Astrocyte (in vitro differentiated cells and primary cell): ENCODE results near the gene TROAP. TPM values are rescaled to one million over a fixed set of nuclear protein-coding genes. Genes with fewer than 3 reads are reported as not detected.

Source experiments
- DNase-seq: peaks from one replicate; pipeline ENCODE4 v3.0.0-alpha.2; 2010; ENCODE audit warnings: low read depth
- FAIRE-seq: peaks from 2 replicates; lab custom pipeline; 2011; peaks lifted over from hg19 to GRCh38; lab: Jason Lieb, UNC
- H2AFZ ChIP-seq: 2 replicates; pipeline ENCODE4 v1.6.0; 2012; ENCODE audit warnings: low read depth, low read length, inconsistent platforms
- H3K27ac ChIP-seq: 2 replicates; pipeline ENCODE4 v1.5.1; 2011; ENCODE audit warnings: low read depth, low read length, inconsistent platforms
- H3K27me3 ChIP-seq: 2 replicates; pipeline ENCODE4 v1.6.0; 2011; ENCODE audit warnings: low read length, inconsistent platforms; ENCODE audit not compliant: insufficient read depth
- H3K36me3 ChIP-seq: 2 replicates; pipeline ENCODE4 v1.5.1; 2011; ENCODE audit warnings: low read length, inconsistent platforms; ENCODE audit not compliant: insufficient read depth
- H3K4me1 ChIP-seq: 2 replicates; pipeline ENCODE4 v1.5.1; 2011; ENCODE audit warnings: low read length, inconsistent platforms; ENCODE audit not compliant: insufficient read depth
- H3K4me2 ChIP-seq: 2 replicates; pipeline ENCODE4 v1.6.0; 2012; ENCODE audit warnings: low read length, inconsistent platforms
- H3K4me3 ChIP-seq: 2 replicates; pipeline ENCODE4 v1.5.1; 2011; ENCODE audit warnings: low read depth, mild to moderate bottlenecking, low read length, inconsistent platforms; ENCODE audit not compliant: insufficient read depth
- H3K79me2 ChIP-seq: 2 replicates; pipeline ENCODE4 v1.6.0; 2012; ENCODE audit warnings: mild to moderate bottlenecking, low read length, inconsistent platforms; ENCODE audit not compliant: insufficient read depth
- H3K9ac ChIP-seq: 2 replicates; pipeline ENCODE4 v1.6.0; 2012; ENCODE audit warnings: mild to moderate bottlenecking, low read length, inconsistent platforms
- H3K9me3 ChIP-seq: 2 replicates; pipeline ENCODE4 v1.5.1; 2012; ENCODE audit warnings: low read depth, mild to moderate bottlenecking, low read length, inconsistent platforms; ENCODE audit not compliant: insufficient read depth
- H4K20me1 ChIP-seq: 2 replicates; pipeline ENCODE4 v1.6.0; 2012; ENCODE audit warnings: low read length, inconsistent platforms; ENCODE audit not compliant: insufficient read depth
- H3K27ac Mint-ChIP-seq: one replicate; pipeline ENCODE4 v1.8.0; 2021; ENCODE audit warnings: mild to moderate bottlenecking, mixed read lengths; ENCODE audit not compliant: unreplicated experiment
- H3K27me3 Mint-ChIP-seq: one replicate; pipeline ENCODE4 v1.8.0; 2021; ENCODE audit warnings: low read depth, mixed read lengths; ENCODE audit not compliant: unreplicated experiment
- H3K36me3 Mint-ChIP-seq: one replicate; pipeline ENCODE4 v1.8.0; 2021; ENCODE audit warnings: low read depth, mixed read lengths; ENCODE audit not compliant: unreplicated experiment
- H3K4me1 Mint-ChIP-seq: one replicate; pipeline ENCODE4 v1.8.0; 2021; ENCODE audit warnings: low read depth, mixed read lengths; ENCODE audit not compliant: unreplicated experiment
- H3K4me3 Mint-ChIP-seq: one replicate; pipeline ENCODE4 v1.8.0; 2021; ENCODE audit warnings: mild to moderate bottlenecking, moderate library complexity, mixed read lengths; ENCODE audit not compliant: unreplicated experiment
- H3K9me3 Mint-ChIP-seq: one replicate; pipeline ENCODE4 v1.8.0; 2021; ENCODE audit warnings: mild to moderate bottlenecking, mixed read lengths; ENCODE audit not compliant: unreplicated experiment
- CTCF ChIP-seq: IDR thresholded peaks from 2 replicates; pipeline ENCODE4 v1.5.1; 2011; ENCODE audit warnings: low read depth, mild to moderate bottlenecking, inconsistent platforms, low read length, moderate library complexity; ENCODE audit not compliant: insufficient read depth
- EZH2 ChIP-seq: IDR thresholded peaks from 2 replicates; pipeline ENCODE4 v1.6.1; 2012; ENCODE audit warnings: mild to moderate bottlenecking, low read length, inconsistent platforms; ENCODE audit not compliant: insufficient read depth
- total RNA-seq: library from RNA; stranded (reverse); gene quantifications from 2 replicates; pipeline ENCODE4 v1.2.1, GENCODE V29; 2021

TROAP gene
- total RNA-seq, 1 donor from 2014 or later, result 2.7 TPM

GRCh38 chr12:49342066-49342913 is 19.2 kb downstream of the TROAP start:
- peak overlapping the region; percentile 17 for H3K9ac ChIP-seq
- H4K20me1 ChIP-seq, result no peaks in the 10 kb centered on the region
- H3K4me1 Mint-ChIP-seq, result peaks cover 5% of the 10 kb centered on the region
- H3K9me3 Mint-ChIP-seq, result peaks cover 2% of the 10 kb centered on the region
- no peak overlapping the region for H3K27ac ChIP-seq
- peak; percentile 73 for TF ChIP-seq CTCF
- peak; percentile 94 for TF ChIP-seq EZH2
- DNase-seq, result peak; percentile 39
- peak overlapping the region; percentile 78 for H3K4me2 ChIP-seq
- H3K4me3 ChIP-seq, result peak overlapping the region; percentile 35
- H3K79me2 ChIP-seq, result no peaks in the 10 kb centered on the region
- peaks cover 4% of the 10 kb centered on the region for H3K36me3 Mint-ChIP-seq
- no peak overlapping the region for H3K27ac Mint-ChIP-seq
- H3K4me1 ChIP-seq, result peaks cover 30% of the 10 kb centered on the region
- H2AFZ ChIP-seq, result peak overlapping the region; percentile 61
- no peaks in the 10 kb centered on the region for H3K36me3 ChIP-seq
- no peak for FAIRE-seq
- peaks cover 69% of the 10 kb centered on the region for H3K27me3 ChIP-seq
- peaks cover 83% of the 10 kb centered on the region for H3K27me3 Mint-ChIP-seq
- no peak overlapping the region for H3K4me3 Mint-ChIP-seq
- no peaks in the 10 kb centered on the region for H3K9me3 ChIP-seq

DNA sequence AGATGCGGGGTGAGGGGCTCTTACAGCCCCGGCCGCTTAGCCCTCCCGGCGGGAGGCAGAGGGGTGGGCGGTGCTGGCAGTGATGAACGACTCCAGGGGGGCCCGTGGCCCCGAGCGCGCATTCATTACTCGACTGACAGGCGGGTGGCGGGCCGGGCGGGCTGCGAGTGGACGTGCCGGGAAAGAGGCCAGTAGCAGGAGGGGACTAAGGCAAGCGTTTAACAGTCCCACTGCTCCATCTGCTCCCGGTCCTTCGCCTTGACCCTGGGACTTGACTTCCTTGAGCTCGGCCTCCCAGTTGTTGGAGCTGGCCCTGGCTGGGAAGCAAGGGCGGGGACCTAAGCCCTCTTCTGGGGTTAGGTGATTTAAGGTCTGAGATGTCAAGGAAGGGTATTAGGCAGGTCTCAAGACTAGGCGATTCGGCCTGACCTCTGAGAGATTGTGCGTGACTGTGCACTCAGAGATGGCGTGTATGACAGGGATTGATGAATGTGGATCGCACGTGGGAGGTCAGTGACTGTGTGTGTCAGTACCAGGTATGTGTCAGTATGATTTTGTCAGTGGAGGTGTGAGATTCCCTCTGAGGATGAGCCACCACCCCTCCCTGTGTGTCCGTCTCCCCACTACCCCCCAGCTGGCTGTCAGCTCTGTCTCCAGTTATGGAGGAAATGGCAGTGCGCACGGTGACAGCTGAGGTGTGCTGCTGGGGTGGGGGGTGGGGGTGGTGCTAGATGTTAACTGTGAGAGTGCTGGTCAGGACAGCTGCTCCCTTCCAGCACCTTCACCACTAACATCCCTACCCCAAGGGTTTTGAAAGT is 20.1 kb downstream of the TROAP start:
- Mint-ChIP-seq H3K27ac (no peak overlapping the region), H3K9me3 (peaks cover 2% of the 10 kb centered on the region), H3K4me1 (peaks cover 6% of the 10 kb centered on the region), H3K36me3 (peaks cover 4% of the 10 kb centered on the region), H3K4me3 (no peak overlapping the region), H3K27me3 (peaks cover 78% of the 10 kb centered on the region)
- TF ChIP-seq EZH2, result no peak
- no peak for TF ChIP-seq CTCF
- DNase-seq (no peak), FAIRE-seq (no peak)
- peak overlapping the region; percentile 35 for H3K4me3 ChIP-seq
- no peaks in the 10 kb centered on the region for H3K9me3 ChIP-seq
- H3K9ac ChIP-seq, result peak overlapping the region; percentile 11
- H3K27ac ChIP-seq, result no peak overlapping the region
- peak overlapping the region; percentile 61 for H2AFZ ChIP-seq
- no peaks in the 10 kb centered on the region for H4K20me1 ChIP-seq
- peaks cover 60% of the 10 kb centered on the region for H3K27me3 ChIP-seq
- H3K36me3 ChIP-seq, result no peaks in the 10 kb centered on the region
- peak overlapping the region; percentile 78 for H3K4me2 ChIP-seq
- no peaks in the 10 kb centered on the region for H3K79me2 ChIP-seq
- peaks cover 36% of the 10 kb centered on the region for H3K4me1 ChIP-seq
